Progenitor cell of endocrine pancreas (in vitro differentiated cells): Measurements from ENCODE around the gene TCEAL9. TPM values are rescaled to one million over a fixed set of nuclear protein-coding genes. Genes with fewer than 3 reads are reported as not detected.
A peak's percentile ranks its signal among the peaks of the same experiment; 100 is the strongest.
"Not testable (repeated sequence)": the region's sequence is repeated elsewhere in the genome, so short reads cannot be mapped to it uniquely, and the experiment has no call there.

Experiments
- DNase-seq: peaks from one replicate; pipeline ENCODE4 v3.0.0; 2021; ENCODE audit warnings: low spot score; ENCODE audit not compliant: unreplicated experiment
- H3K27ac Mint-ChIP-seq: 2 replicates; pipeline ENCODE4 v1.8.0; 2021; ENCODE audit warnings: mild to moderate bottlenecking, moderate library complexity, mixed read lengths
- H3K27me3 Mint-ChIP-seq: 2 replicates; pipeline ENCODE4 v1.8.0; 2021; ENCODE audit warnings: mixed read lengths
- H3K36me3 Mint-ChIP-seq: 2 replicates; pipeline ENCODE4 v1.8.0; 2022; ENCODE audit warnings: mixed read lengths; ENCODE audit not compliant: insufficient read depth
- H3K4me1 Mint-ChIP-seq: 2 replicates; pipeline ENCODE4 v1.8.0; 2021; ENCODE audit warnings: low read depth, mixed read lengths
- H3K4me3 Mint-ChIP-seq: 2 replicates; pipeline ENCODE4 v1.8.0; 2021; ENCODE audit warnings: low read depth, mild to moderate bottlenecking, moderate library complexity, mixed read lengths
- H3K9me3 Mint-ChIP-seq: 2 replicates; pipeline ENCODE4 v1.8.0; 2021; ENCODE audit warnings: low read depth, mixed read lengths
- total RNA-seq: library from RNA; stranded (reverse); gene quantifications from 2 replicates; pipeline ENCODE4 v1.2.1, GENCODE V29; 2021
- TF ChIP-seq, protein P1 (sequence below): fragments of 200-600 bp; sonication (generic); IDR thresholded peaks from one replicate; pipeline ENCODE4 v1.5.0; 2021; ENCODE audit warnings: antibody characterized with exemption, mild to moderate bottlenecking; ENCODE audit not compliant: unreplicated experiment

TCEAL9 gene
- total RNA-seq, 1 donor from 2014 or later: 118 TPM

DNA sequence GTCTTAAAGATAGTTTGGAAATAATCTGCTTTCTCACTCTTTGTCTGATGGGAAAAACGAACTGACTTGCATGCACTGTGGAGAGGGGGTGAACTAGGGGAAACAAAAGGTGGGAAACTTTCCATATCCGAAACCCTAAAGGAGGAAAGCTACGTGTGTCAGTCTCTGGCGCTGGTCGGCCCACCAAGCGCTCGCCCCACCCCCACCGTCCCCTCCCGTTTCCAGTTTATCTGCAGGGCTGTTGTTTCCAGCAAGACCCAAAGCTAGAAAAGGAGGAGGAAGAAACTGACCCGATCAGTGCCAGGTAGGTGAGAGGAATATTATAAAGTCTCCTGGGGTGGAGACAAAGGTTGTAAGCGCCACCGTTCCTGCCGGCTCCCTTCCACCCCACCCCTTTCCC, 552 bp downstream of the TCEAL9 start:
- DNase-seq: no peak
- TF ChIP-seq, protein P1, sequence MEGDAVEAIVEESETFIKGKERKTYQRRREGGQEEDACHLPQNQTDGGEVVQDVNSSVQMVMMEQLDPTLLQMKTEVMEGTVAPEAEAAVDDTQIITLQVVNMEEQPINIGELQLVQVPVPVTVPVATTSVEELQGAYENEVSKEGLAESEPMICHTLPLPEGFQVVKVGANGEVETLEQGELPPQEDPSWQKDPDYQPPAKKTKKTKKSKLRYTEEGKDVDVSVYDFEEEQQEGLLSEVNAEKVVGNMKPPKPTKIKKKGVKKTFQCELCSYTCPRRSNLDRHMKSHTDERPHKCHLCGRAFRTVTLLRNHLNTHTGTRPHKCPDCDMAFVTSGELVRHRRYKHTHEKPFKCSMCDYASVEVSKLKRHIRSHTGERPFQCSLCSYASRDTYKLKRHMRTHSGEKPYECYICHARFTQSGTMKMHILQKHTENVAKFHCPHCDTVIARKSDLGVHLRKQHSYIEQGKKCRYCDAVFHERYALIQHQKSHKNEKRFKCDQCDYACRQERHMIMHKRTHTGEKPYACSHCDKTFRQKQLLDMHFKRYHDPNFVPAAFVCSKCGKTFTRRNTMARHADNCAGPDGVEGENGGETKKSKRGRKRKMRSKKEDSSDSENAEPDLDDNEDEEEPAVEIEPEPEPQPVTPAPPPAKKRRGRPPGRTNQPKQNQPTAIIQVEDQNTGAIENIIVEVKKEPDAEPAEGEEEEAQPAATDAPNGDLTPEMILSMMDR: no peak
- peak overlapping the region; percentile 99 for H3K27ac Mint-ChIP-seq
- H3K4me1 Mint-ChIP-seq: peaks cover 22% of the 10 kb centered on the region
- peaks cover 5% of the 10 kb centered on the region for H3K36me3 Mint-ChIP-seq
- H3K4me3 Mint-ChIP-seq: peak overlapping the region; percentile 98
- H3K27me3 Mint-ChIP-seq: no peaks in the 10 kb centered on the region
- peaks cover 9% of the 10 kb centered on the region for H3K9me3 Mint-ChIP-seq

DNA sequence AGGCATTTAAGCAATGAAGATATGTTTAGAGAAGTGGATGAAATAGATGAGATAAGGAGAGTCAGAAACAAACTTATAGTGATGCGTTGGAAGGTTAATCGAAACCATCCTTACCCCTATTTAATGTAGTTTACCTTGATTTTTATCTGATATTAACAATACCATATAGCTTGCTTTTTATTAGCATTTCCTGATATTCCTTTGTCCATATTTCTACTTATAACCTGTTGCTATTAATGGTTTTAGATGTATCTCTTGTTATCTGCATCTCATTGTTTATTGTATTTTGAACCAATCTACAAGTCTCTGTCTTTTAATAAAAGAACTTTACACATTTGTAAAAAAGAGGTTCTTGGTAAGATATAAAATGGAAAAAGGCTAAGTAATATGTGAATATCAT, 1.6 kb downstream of the TCEAL9 start:
- Mint-ChIP-seq H3K36me3 (peaks cover 5% of the 10 kb centered on the region), H3K9me3 (peaks cover 9% of the 10 kb centered on the region)

DNA sequence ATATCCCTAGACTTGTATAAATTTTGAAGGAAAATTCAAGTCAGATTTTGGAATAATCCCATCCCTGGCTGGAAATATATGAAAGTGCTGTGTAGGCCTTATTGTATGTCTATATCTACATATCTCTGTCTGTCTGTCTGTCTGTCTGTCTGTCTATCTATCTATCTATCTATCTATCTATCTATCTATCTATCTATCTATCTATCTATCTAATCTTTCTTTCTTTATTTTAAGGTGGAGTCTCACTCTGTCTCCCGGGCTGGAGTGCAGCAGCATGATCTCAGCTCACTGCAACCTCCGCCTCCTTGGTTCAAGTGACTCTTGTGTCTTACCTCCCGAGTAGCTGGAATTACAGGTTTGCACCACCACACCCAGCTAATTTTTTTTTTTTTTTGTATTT, 3.3 kb downstream of the TCEAL9 start:
- H3K4me3 Mint-ChIP-seq: not testable (repeated sequence)
- peak overlapping the region; percentile 65 for H3K27ac Mint-ChIP-seq

More for the DNA sequence above, 1.6 kb downstream of the TCEAL9 start:
- Mint-ChIP-seq H3K27ac (peak overlapping the region; percentile 99), H3K27me3 (no peaks in the 10 kb centered on the region), H3K4me3 (peak overlapping the region; percentile 98), H3K4me1 (peaks cover 28% of the 10 kb centered on the region)
- no peak for DNase-seq
- TF ChIP-seq, protein P1: no peak

DNA sequence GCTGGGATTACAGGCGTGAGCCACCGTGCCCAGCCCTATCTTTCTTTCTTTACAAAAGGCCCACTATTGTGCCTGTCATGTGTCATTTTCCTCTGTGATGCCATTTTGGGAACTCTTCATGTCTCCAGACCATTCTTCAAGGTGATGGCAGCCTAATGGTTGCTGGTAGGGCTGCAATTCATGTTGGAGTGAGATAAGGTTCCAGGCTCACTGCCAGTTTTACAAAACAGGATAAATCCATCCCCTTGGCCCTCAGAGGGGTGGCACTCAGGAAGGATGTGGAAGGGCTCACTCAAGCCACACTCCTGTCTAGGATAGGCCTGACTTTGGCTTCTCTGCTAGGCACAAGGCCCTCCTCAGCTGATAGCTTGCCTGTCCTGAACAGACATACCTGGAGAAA, 3.8 kb downstream of the TCEAL9 start:
- Mint-ChIP-seq H3K36me3 (peaks cover 5% of the 10 kb centered on the region), H3K9me3 (peaks cover 13% of the 10 kb centered on the region), H3K27ac (peak overlapping the region; percentile 86), H3K4me3 (no peak overlapping the region), H3K27me3 (no peaks in the 10 kb centered on the region), H3K4me1 (peaks cover 31% of the 10 kb centered on the region)
- TF ChIP-seq, protein P1: no peak
- DNase-seq: no peak

More for the DNA sequence above, 3.3 kb downstream of the TCEAL9 start:
- not testable (repeated sequence) for H3K27me3 Mint-ChIP-seq, DNase-seq, H3K36me3 Mint-ChIP-seq
- H3K9me3 Mint-ChIP-seq: peaks cover 13% of the 10 kb centered on the region
- peaks cover 31% of the 10 kb centered on the region for H3K4me1 Mint-ChIP-seq

DNA sequence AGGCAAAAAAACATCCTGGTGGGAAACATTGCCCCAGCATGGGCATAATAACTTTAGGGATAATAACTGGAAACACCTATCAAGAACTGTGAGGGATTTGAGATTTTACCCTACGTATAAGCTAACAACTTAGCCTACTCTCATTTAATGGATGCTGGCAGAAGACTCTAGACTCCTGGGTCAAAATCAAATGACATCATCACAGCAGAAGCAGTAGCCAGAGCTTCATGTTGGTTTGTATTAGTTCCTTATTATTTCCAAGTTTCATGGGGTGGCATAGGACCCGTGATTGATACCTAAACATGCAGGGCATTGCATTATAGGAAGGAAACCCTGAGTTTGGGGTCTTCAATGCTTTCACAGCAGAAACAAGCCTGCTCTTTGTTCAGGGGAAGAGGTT, 4.6 kb downstream of the TCEAL9 start:
- DNase-seq: no peak
- H3K27me3 Mint-ChIP-seq: no peaks in the 10 kb centered on the region
- H3K9me3 Mint-ChIP-seq: peaks cover 18% of the 10 kb centered on the region
- no peak overlapping the region for H3K4me3 Mint-ChIP-seq
- peak overlapping the region; percentile 86 for H3K27ac Mint-ChIP-seq
- TF ChIP-seq, protein P1: no peak
- peaks cover 32% of the 10 kb centered on the region for H3K4me1 Mint-ChIP-seq
- peaks cover 5% of the 10 kb centered on the region for H3K36me3 Mint-ChIP-seq

DNA sequence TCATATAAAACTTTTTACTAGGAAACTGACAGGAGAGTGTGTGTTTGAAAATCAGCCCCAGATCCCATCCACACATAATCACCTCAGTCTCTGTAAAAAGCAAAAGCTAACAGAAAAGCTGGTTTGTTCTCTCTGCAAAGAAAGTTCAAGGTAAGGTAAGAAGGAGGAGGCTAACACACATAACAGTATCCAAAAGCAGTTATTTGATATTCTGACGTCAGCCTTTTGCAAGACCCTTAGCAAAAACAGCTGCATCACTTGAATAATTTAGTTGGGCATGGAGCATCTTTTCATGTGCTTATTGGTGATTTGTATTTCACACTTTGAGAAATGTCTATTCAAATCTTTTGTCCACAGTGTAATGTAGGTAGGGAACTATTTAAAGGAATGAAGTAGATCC, 5.5 kb downstream of the TCEAL9 start:
- Mint-ChIP-seq H3K27me3 (no peaks in the 10 kb centered on the region), H3K9me3 (peaks cover 21% of the 10 kb centered on the region), H3K36me3 (peaks cover 3% of the 10 kb centered on the region), H3K4me1 (peaks cover 33% of the 10 kb centered on the region), H3K4me3 (no peak overlapping the region), H3K27ac (peak overlapping the region; percentile 67)
- TF ChIP-seq, protein P1: no peak
- no peak for DNase-seq
